ENCODE data around the gene CLOCK.

Gene CLOCK

DNA sequence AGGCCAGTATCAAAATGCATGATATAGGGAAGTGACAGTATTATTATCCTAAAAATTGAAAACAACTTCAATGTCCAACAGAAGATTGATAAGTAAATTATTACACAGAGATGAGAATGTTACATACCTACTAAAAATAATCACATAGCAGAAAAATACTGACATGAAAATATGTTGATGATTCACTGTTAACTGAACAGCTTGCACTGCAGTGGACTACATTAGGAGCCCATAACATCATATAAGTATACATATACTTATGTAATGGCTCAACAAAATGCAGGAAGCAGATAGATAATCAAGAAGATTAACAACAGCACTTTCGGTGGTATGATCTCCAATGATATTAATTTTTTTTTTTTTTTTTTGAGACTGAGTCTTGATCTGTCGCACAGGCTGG lies 7.1 kb downstream of the CLOCK start:
- H3K4me3 ChIP-seq (ENCODE audit: low read length) = no peak overlapping the region
- no peak overlapping the region for H3K9ac ChIP-seq (ENCODE audit: low read depth, low read length)
- H3K27me3 ChIP-seq (ENCODE audit: insufficient read depth, low read length) = no peaks in the 10 kb centered on the region
- WGBS = 97% methylated on average over 2 of the region's 2 CpGs
- peaks cover 9% of the 10 kb centered on the region; the same call in 1 of the 2 replicates for H3K9me3 ChIP-seq (ENCODE audit: insufficient read depth, low read depth, low read length)
- peaks cover 31% of the 10 kb centered on the region for H3K4me1 ChIP-seq (ENCODE audit: insufficient read depth, low read length)
- H3K27ac ChIP-seq (ENCODE audit: low read depth, low read length) = no peak overlapping the region
- H3K36me3 ChIP-seq (ENCODE audit: insufficient read depth, low read length) = no peaks in the 10 kb centered on the region; the same call in 1 of the 2 replicates

GRCh38 chr4:55538531-55538930 lies 8.2 kb downstream of the CLOCK start:
- Histone ChIP-seq H3K36me3 (ENCODE audit: insufficient read depth, low read length) (no peaks in the 10 kb centered on the region; the same call in 1 of the 2 replicates), H3K27me3 (ENCODE audit: insufficient read depth, low read length) (no peaks in the 10 kb centered on the region), H3K4me1 (ENCODE audit: insufficient read depth, low read length) (peaks cover 23% of the 10 kb centered on the region; the same call in 1 of the 2 replicates), H3K4me3 (ENCODE audit: low read length) (no peak overlapping the region), H3K9me3 (ENCODE audit: insufficient read depth, low read depth, low read length) (peaks cover 9% of the 10 kb centered on the region; the same call in 1 of the 2 replicates), H3K27ac (ENCODE audit: low read depth, low read length) (no peak overlapping the region), H3K9ac (ENCODE audit: low read depth, low read length) (no peak overlapping the region)

DNA sequence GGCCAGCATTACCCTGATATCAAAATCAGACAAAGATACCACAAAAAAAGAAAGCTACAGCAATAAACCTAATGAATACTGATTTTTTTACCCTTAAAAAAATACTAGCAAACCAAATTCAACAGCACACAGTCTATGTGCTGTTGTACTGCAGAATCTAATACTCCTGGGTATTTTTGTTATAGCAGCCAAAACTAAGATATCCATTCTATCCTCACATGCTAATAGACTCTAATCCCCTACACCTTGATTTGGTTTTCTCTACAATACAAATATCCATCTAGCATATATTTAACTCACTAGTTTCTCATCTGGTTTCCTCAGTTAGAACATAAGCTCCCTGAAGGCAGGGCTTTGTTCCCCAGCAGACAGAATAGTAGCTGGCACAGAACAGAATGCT lies 12.4 kb downstream of the CLOCK start:
- Histone ChIP-seq H3K27me3 (ENCODE audit: insufficient read depth, low read length) (no peaks in the 10 kb centered on the region), H3K4me3 (ENCODE audit: low read length) (no peak overlapping the region), H3K9ac (ENCODE audit: low read depth, low read length) (no peak overlapping the region), H3K4me1 (ENCODE audit: insufficient read depth, low read length) (peaks cover 17% of the 10 kb centered on the region; the same call in 1 of the 2 replicates), H3K27ac (ENCODE audit: low read depth, low read length) (no peak overlapping the region), H3K9me3 (ENCODE audit: insufficient read depth, low read depth, low read length) (peaks cover 9% of the 10 kb centered on the region; the same call in 1 of the 2 replicates), H3K36me3 (ENCODE audit: insufficient read depth, low read length) (no peaks in the 10 kb centered on the region; the same call in 1 of the 2 replicates)

DNA sequence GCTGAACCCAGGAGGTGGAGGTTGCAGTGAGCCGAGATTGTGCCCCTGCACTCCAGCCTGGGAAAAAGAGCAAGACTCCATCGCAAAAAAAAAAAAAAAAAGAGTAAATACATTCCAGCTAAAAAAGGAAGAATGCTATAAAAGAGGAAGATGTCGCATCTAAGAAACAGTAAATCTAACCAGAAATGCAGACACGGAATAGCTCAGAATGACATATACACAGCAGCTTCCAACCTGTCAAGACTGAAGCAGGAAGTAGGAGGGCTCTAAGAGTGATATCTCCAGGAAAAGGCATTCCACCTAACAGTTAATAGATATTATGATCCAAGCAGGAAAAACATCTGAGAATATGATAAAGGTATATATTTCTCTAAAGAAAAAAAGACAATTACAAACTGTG lies 16.0 kb downstream of the CLOCK start:
- 93% methylated on average over 3 of the region's 4 CpGs for WGBS
- no peak overlapping the region for H3K9ac ChIP-seq (ENCODE audit: low read depth, low read length)
- H3K4me3 ChIP-seq (ENCODE audit: low read length) = no peak overlapping the region
- H3K4me1 ChIP-seq (ENCODE audit: insufficient read depth, low read length) = peaks cover 30% of the 10 kb centered on the region
- H3K36me3 ChIP-seq (ENCODE audit: insufficient read depth, low read length) = no peaks in the 10 kb centered on the region
- no peaks in the 10 kb centered on the region for H3K9me3 ChIP-seq (ENCODE audit: insufficient read depth, low read depth, low read length)
- H3K27me3 ChIP-seq (ENCODE audit: insufficient read depth, low read length) = no peaks in the 10 kb centered on the region
- H3K27ac ChIP-seq (ENCODE audit: low read depth, low read length) = no peak overlapping the region

DNA sequence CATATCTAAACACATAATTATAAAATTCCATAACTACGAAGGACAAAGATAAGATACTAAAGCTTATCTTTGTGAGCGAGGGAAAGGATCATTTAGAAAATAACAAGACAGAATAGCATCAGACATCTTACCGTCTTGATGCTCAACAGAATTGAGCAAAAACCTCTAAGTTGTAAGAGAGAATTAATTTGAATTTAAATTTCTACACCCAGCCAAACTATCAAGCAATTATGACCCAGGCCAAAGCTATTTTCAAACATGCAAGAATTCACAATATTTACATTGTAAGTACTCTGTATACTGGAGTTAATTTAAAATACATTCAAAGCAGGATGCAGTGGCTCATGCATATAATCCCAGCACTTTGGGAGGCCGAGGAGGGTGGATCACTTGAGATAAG lies 16.5 kb downstream of the CLOCK start:
- 98% methylated on average over 4 of the region's 4 CpGs for WGBS
- H3K27me3 ChIP-seq (ENCODE audit: insufficient read depth, low read length) = no peaks in the 10 kb centered on the region
- H3K4me1 ChIP-seq (ENCODE audit: insufficient read depth, low read length) = peaks cover 30% of the 10 kb centered on the region
- H3K27ac ChIP-seq (ENCODE audit: low read depth, low read length) = no peak overlapping the region
- H3K9ac ChIP-seq (ENCODE audit: low read depth, low read length) = no peak overlapping the region
- no peaks in the 10 kb centered on the region for H3K36me3 ChIP-seq (ENCODE audit: insufficient read depth, low read length)
- no peak overlapping the region for H3K4me3 ChIP-seq (ENCODE audit: low read length)
- no peaks in the 10 kb centered on the region for H3K9me3 ChIP-seq (ENCODE audit: insufficient read depth, low read depth, low read length)

DNA sequence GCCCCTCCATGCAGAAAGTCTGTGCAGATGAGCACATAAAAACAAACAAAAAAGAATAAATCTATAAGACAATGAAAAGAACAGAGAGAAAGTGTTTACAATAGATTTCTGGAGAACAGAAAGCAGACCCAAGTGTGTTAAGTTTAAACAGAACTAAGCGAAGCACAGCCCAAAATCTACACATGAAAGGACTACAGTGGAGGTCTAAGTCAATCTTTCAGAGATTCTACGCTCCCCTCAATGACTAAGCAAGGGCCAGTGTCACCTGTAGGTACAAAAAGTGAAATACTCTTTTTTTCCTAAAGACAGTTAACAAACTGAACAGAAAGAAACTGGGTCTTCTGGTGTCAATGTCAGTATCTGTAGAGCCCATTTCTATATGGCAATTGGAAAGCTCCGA lies 18.2 kb downstream of the CLOCK start:
- Histone ChIP-seq H3K9ac (ENCODE audit: low read depth, low read length) (no peak overlapping the region), H3K9me3 (ENCODE audit: insufficient read depth, low read depth, low read length) (no peaks in the 10 kb centered on the region), H3K4me3 (ENCODE audit: low read length) (no peak overlapping the region), H3K4me1 (ENCODE audit: insufficient read depth, low read length) (peaks cover 30% of the 10 kb centered on the region), H3K27ac (ENCODE audit: low read depth, low read length) (peak overlapping the region; percentile 28; the same call in 1 of the 2 replicates), H3K27me3 (ENCODE audit: insufficient read depth, low read length) (no peaks in the 10 kb centered on the region), H3K36me3 (ENCODE audit: insufficient read depth, low read length) (no peaks in the 10 kb centered on the region)
- 57% methylated on average over 3 of the region's 3 CpGs for WGBS

DNA sequence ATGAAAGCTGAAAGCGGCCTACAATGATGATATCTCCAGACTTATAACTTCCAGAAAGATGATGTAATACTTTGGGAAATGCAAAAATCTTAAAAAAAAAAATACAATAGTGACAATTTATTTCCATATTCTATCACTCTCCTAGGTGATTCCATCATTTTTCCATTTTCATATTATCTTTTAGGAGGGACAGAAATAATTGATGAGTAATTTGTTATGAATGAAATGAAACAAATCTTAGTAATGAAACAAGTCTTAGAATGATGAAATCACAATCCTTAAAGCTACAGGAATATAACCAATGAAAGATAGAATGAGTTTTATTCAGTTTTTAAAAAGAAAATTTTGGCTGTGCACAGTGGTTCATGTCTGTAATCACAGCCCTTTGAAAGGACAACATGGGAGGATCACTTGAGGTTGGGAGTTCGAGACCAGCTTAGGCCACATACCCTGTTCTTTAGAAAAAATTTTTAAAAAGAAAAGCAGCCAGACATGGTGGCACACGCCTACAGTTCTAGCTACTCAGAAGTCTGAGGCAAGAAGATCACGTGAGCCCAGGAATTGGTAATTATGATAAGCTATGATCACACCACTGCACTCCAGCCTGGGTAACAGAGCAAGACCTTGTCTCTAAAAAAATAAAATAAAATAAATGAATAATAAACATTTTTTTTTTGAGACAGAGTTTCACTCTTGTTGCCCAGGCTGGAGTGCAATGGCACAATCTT lies 21.7 kb downstream of the CLOCK start:
- Histone ChIP-seq H3K4me1 (ENCODE audit: insufficient read depth, low read length) (peaks cover 33% of the 10 kb centered on the region), H3K27me3 (ENCODE audit: insufficient read depth, low read length) (no peaks in the 10 kb centered on the region), H3K36me3 (ENCODE audit: insufficient read depth, low read length) (no peaks in the 10 kb centered on the region), H3K27ac (ENCODE audit: low read depth, low read length) (no peak overlapping the region), H3K4me3 (ENCODE audit: low read length) (no peak overlapping the region), H3K9ac (ENCODE audit: low read depth, low read length) (no peak overlapping the region), H3K9me3 (ENCODE audit: insufficient read depth, low read depth, low read length) (no peaks in the 10 kb centered on the region)
- 90% methylated on average over 4 of the region's 4 CpGs for WGBS

DNA sequence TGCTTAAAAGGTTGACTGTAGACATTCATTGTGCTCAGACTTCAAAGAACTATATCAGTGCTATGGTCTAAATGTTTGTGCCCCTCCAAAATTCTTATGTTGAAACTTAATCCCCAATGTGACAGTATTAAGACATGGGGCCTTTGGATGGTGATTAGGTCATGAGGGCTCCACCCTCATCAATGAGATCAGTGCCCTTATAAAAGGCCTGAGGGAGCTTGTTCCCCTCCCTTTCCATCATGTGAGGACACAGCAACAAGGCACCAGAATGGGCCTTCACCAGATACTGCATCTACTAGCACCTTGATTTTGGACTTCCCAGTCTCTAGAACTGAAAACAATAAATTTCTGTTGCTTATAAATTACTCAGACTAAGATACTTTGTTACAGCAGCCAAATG lies 28.3 kb downstream of the CLOCK start:
- H3K4me3 ChIP-seq (ENCODE audit: low read length) = no peak overlapping the region
- peaks cover 13% of the 10 kb centered on the region for H3K4me1 ChIP-seq (ENCODE audit: insufficient read depth, low read length)
- H3K9me3 ChIP-seq (ENCODE audit: insufficient read depth, low read depth, low read length) = peaks cover 5% of the 10 kb centered on the region; the same call in 1 of the 2 replicates
- H3K9ac ChIP-seq (ENCODE audit: low read depth, low read length) = no peak overlapping the region
- H3K27me3 ChIP-seq (ENCODE audit: insufficient read depth, low read length) = no peaks in the 10 kb centered on the region
- no peaks in the 10 kb centered on the region for H3K36me3 ChIP-seq (ENCODE audit: insufficient read depth, low read length)
- no peak overlapping the region for H3K27ac ChIP-seq (ENCODE audit: low read depth, low read length)

DNA sequence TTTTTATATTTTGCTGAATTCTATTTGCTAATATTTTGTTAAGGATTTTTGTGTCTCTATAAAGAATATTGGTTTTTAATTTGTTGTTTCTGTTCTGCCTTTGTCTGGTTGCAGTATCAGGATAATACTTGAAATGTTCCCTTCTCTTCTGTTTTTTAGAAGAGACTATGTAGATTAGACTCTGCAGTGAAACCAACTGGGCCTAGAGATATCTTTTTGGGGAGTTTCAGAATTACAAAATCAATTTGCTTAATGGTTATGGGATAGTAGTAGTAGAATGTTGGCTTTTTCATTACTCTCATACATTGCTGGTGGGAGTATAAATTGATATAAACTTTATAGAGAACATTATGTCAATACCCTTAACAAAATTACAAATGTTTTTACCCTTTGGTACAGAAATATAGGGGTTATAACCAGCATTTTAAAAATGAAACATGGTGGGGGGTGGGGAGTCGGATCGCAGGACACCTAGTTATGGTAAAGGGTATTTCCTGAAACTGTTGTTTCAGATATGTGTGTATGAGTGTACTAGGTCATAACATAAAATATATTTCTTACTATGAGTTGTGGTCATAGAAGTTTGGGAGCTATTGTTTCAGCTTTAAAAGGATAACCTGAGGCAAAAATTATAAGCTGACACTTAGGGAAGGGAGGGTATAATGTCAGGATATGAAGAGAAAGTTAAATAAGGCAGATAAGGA lies 29.0 kb downstream of the CLOCK start:
- Histone ChIP-seq H3K4me1 (ENCODE audit: insufficient read depth, low read length) (peaks cover 13% of the 10 kb centered on the region), H3K9me3 (ENCODE audit: insufficient read depth, low read depth, low read length) (peaks cover 5% of the 10 kb centered on the region; the same call in 1 of the 2 replicates), H3K9ac (ENCODE audit: low read depth, low read length) (no peak overlapping the region), H3K36me3 (ENCODE audit: insufficient read depth, low read length) (no peaks in the 10 kb centered on the region), H3K4me3 (ENCODE audit: low read length) (no peak overlapping the region), H3K27ac (ENCODE audit: low read depth, low read length) (no peak overlapping the region), H3K27me3 (ENCODE audit: insufficient read depth, low read length) (no peaks in the 10 kb centered on the region)
- 100% methylated on average over 2 of the region's 2 CpGs for WGBS

- Histone ChIP-seq H3K4me3 (ENCODE audit: low read length) (no peak overlapping the region), H3K9me3 (ENCODE audit: insufficient read depth, low read depth, low read length) (no peaks in the 10 kb centered on the region), H3K27me3 (ENCODE audit: insufficient read depth, low read length) (no peaks in the 10 kb centered on the region), H3K36me3 (ENCODE audit: insufficient read depth, low read length) (no peaks in the 10 kb centered on the region), H3K9ac (ENCODE audit: low read depth, low read length) (no peak overlapping the region), H3K27ac (ENCODE audit: low read depth, low read length) (no peak overlapping the region), H3K4me1 (ENCODE audit: insufficient read depth, low read length) (peaks cover 8% of the 10 kb centered on the region)
- WGBS = 100% methylated on average over 1 of the region's 1 CpG
Measured at GRCh38 chr4:55512922-55513571, 33.7 kb downstream of the CLOCK start.

- Histone ChIP-seq H3K9ac (ENCODE audit: low read depth, low read length) (no peak overlapping the region), H3K27ac (ENCODE audit: low read depth, low read length) (no peak overlapping the region), H3K27me3 (ENCODE audit: insufficient read depth, low read length) (no peaks in the 10 kb centered on the region), H3K4me3 (ENCODE audit: low read length) (no peak overlapping the region), H3K36me3 (ENCODE audit: insufficient read depth, low read length) (peaks cover 4% of the 10 kb centered on the region; the same call in 1 of the 2 replicates), H3K4me1 (ENCODE audit: insufficient read depth, low read length) (peaks cover 8% of the 10 kb centered on the region), H3K9me3 (ENCODE audit: insufficient read depth, low read depth, low read length) (no peaks in the 10 kb centered on the region)
- 100% methylated on average over 1 of the region's 1 CpG for WGBS
Measured at GRCh38 chr4:55512077-55512476, 34.6 kb downstream of the CLOCK start.

Data from HUES64 (cell line).